Loucy (cell line): ENCODE data around the gene ABCC11.

ENCODE experiments used
- H2AFZ ChIP-seq: fragments of 200-600 bp; sonication (generic); 2 replicates; pipeline ENCODE4 v1.6.0; 2016; ENCODE audit warnings: antibody characterized with exemption, mild to moderate bottlenecking, low read length, moderate library complexity
- H3F3A ChIP-seq: fragments of 200-600 bp; 2 replicates; pipeline ENCODE4 v1.6.0; 2016; ENCODE audit warnings: antibody characterized with exemption, low read depth, mild to moderate bottlenecking
- H3K27me3 ChIP-seq: fragments of 200-600 bp; sonication (generic); 2 replicates; pipeline ENCODE4 v1.6.1; 2014; ENCODE audit warnings: low read length, mild to moderate bottlenecking; ENCODE audit not compliant: insufficient read depth, poor library complexity, severe bottlenecking
- H3K36me3 ChIP-seq: fragments of 200-600 bp; sonication (generic); 2 replicates; pipeline ENCODE4 v1.6.1; 2016; ENCODE audit warnings: low read length; ENCODE audit not compliant: insufficient read depth
- H3K4me1 ChIP-seq: fragments of 200-600 bp; sonication (generic); 2 replicates; pipeline ENCODE4 v1.5.1; 2014; ENCODE audit warnings: low read length, mild to moderate bottlenecking; ENCODE audit not compliant: insufficient read depth, poor library complexity, severe bottlenecking
- H3K4me2 ChIP-seq: fragments of 200-600 bp; sonication (generic); 2 replicates; pipeline ENCODE4 v1.6.0; 2014; ENCODE audit warnings: antibody characterized with exemption, low read length, low read depth, mild to moderate bottlenecking; ENCODE audit not compliant: poor library complexity, severe bottlenecking
- H3K4me3 ChIP-seq: fragments of 200-600 bp; sonication (generic); 2 replicates; pipeline ENCODE4 v1.5.1; 2014; ENCODE audit warnings: low read length, mild to moderate bottlenecking, mixed read lengths; ENCODE audit not compliant: poor library complexity, severe bottlenecking
- H3K79me2 ChIP-seq: fragments of 200-600 bp; sonication (generic); 2 replicates; pipeline ENCODE4 v1.6.1; 2014; ENCODE audit warnings: low read length; ENCODE audit not compliant: insufficient read depth
- H3K9ac ChIP-seq: fragments of 200-600 bp; sonication (generic); 2 replicates; pipeline ENCODE4 v1.6.0; 2014; ENCODE audit warnings: mild to moderate bottlenecking, low read depth, low read length, moderate library complexity; ENCODE audit not compliant: poor library complexity, severe bottlenecking
- H3K9me2 ChIP-seq: fragments of 200-600 bp; sonication (generic); replicated peaks from 2 replicates; pipeline ENCODE4 v1.6.1; 2016; ENCODE audit warnings: low read depth, low read length, mixed read lengths
- H3K9me3 ChIP-seq: fragments of 200-600 bp; sonication (generic); 2 replicates; pipeline ENCODE4 v1.6.1; 2014; ENCODE audit warnings: mild to moderate bottlenecking, antibody characterized with exemption, low read length, low read depth; ENCODE audit not compliant: insufficient read depth
- H4K20me1 ChIP-seq: fragments of 200-600 bp; sonication (generic); 2 replicates; pipeline ENCODE4 v1.6.0; 2014; ENCODE audit warnings: antibody characterized with exemption, low read length, mild to moderate bottlenecking; ENCODE audit not compliant: insufficient read depth, poor library complexity, severe bottlenecking
- CTCF ChIP-seq: fragments of 200-600 bp; sonication (generic); conservative IDR thresholded peaks from 2 replicates; pipeline ENCODE4 v1.5.1; 2014; ENCODE audit warnings: mild to moderate bottlenecking, antibody characterized with exemption, low read length
- EZH2phosphoT487 ChIP-seq: fragments of 200-600 bp; IDR thresholded peaks from 2 replicates; pipeline ENCODE4 v1.6.1; 2018; ENCODE audit warnings: antibody characterized with exemption, mild to moderate bottlenecking, moderate library complexity, borderline replicate concordance

The ABCC11 gene

GRCh38 chr16:48161906-48162305 lies 85.4 kb downstream of the ABCC11 start:
- H4K20me1 ChIP-seq, result no peaks in the 10 kb centered on the region
- no peak overlapping the region for H3K4me2 ChIP-seq
- H3K4me1 ChIP-seq, result peaks cover 6% of the 10 kb centered on the region
- no peak overlapping the region for H2AFZ ChIP-seq
- no peak overlapping the region for H3K9ac ChIP-seq
- H3K9me3 ChIP-seq, result no peaks in the 10 kb centered on the region
- no peak overlapping the region for H3K4me3 ChIP-seq
- H3K9me2 ChIP-seq, result no peaks in the 10 kb centered on the region
- H3F3A ChIP-seq, result no peaks in the 10 kb centered on the region
- H3K79me2 ChIP-seq, result no peaks in the 10 kb centered on the region
- no peaks in the 10 kb centered on the region for H3K27me3 ChIP-seq
- TF ChIP-seq EZH2phosphoT487 (no peak), CTCF (no peak)
- no peaks in the 10 kb centered on the region for H3K36me3 ChIP-seq

- no peaks in the 10 kb centered on the region for H3F3A ChIP-seq
- no peaks in the 10 kb centered on the region for H4K20me1 ChIP-seq
- no peaks in the 10 kb centered on the region for H3K9me3 ChIP-seq
- no peak overlapping the region for H3K4me2 ChIP-seq
- H3K9me2 ChIP-seq, result no peaks in the 10 kb centered on the region
- H2AFZ ChIP-seq, result no peak overlapping the region
- H3K4me3 ChIP-seq, result no peak overlapping the region
- H3K36me3 ChIP-seq, result no peaks in the 10 kb centered on the region
- H3K27me3 ChIP-seq, result peaks cover 3% of the 10 kb centered on the region
- peaks cover 6% of the 10 kb centered on the region for H3K4me1 ChIP-seq
- H3K79me2 ChIP-seq, result no peaks in the 10 kb centered on the region
- H3K9ac ChIP-seq, result no peak overlapping the region
- no peak for TF ChIP-seq CTCF
- no peak for TF ChIP-seq EZH2phosphoT487
These were observed 86.8 kb downstream of the ABCC11 start for GRCh38 chr16:48160575-48160974.

- Histone ChIP-seq H3F3A (no peaks in the 10 kb centered on the region), H3K9me3 (no peaks in the 10 kb centered on the region), H3K4me3 (no peak overlapping the region), H2AFZ (no peak overlapping the region), H3K4me1 (no peaks in the 10 kb centered on the region), H3K79me2 (no peaks in the 10 kb centered on the region), H3K27me3 (peaks cover 4% of the 10 kb centered on the region), H3K4me2 (no peak overlapping the region), H3K36me3 (no peaks in the 10 kb centered on the region), H4K20me1 (no peaks in the 10 kb centered on the region), H3K9ac (no peak overlapping the region), H3K9me2 (no peaks in the 10 kb centered on the region)
- TF ChIP-seq EZH2phosphoT487, result no peak
- TF ChIP-seq CTCF, result no peak
These were observed 89.0 kb downstream of the ABCC11 start for GRCh38 chr16:48158296-48158695.
